Measurements from ENCODE around the gene MET. TPM values are rescaled to one million over a fixed set of nuclear protein-coding genes. Genes with fewer than 3 reads are reported as not detected.

The MET gene
- polyA plus RNA-seq, 6 donors from 2014 or later, result not detected

- Mint-ChIP-seq H3K27ac (no peak overlapping the region), H3K9me3 (no peaks in the 10 kb centered on the region), H3K27me3 (peaks cover 5 to 28% (median 9%) of the 10 kb centered on the region in 3 donors), H3K4me3 (no peak overlapping the region), H3K4me1 (peaks cover 0 to under 1% (median 0%) of the 10 kb centered on the region in 3 donors), H3K36me3 (no peaks in the 10 kb centered on the region)
- no peak for DNase-seq
- no peak for ATAC-seq (ENCODE audit: low read depth in 2 of 2)
These were observed 164.1 kb downstream of the MET start for GRCh38 chr7:116836048-116836447.

DNA sequence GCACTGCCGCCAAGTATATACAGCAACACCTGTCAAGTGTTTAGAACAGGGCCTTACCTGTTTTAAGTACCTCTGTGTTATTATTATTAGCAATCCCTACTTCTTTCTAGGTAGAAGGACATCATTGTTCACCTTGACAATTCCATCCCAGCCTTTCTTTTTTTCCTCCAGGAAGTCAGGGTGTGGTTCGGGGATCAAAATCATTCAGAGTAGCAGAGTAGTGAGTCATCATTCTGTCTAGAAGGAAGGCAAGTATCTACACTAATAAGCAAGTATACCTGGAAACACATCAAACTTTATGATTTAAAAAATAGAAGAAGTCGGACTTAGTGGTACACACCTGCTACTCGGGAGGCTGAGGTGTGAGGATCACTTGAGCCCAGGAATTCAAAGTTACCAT is 164.9 kb downstream of the MET start:
- Mint-ChIP-seq H3K4me3 (no peak overlapping the region), H3K36me3 (no peaks in the 10 kb centered on the region), H3K4me1 (peaks cover 1 to 6% (median 5%) of the 10 kb centered on the region in 3 donors), H3K9me3 (no peaks in the 10 kb centered on the region), H3K27me3 (peaks cover 5 to 28% (median 9%) of the 10 kb centered on the region in 3 donors), H3K27ac (no peak overlapping the region)
- ATAC-seq (ENCODE audit: low read depth in 2 of 2), result no peak
- DNase-seq, result no peak

DNA sequence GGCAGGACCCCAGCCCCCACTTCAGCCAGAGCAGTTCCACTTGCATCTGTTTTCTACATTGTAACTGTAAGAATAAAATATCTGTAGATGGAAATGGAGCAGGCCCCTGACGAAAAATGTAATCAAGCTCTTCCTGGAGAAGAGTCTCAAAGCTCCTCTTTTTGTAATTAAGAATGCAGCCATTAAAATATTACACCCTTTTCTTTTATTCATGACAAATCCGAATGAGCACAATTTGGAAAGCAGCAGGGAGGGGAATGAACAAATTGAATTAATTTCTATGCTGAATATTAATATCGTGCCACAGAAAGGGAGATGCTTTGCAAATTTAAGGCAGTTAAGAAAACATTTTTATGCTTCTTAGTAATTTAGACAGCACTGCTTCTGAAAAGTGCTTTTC is 165.6 kb downstream of the MET start:
- no peaks in the 10 kb centered on the region for H3K9me3 Mint-ChIP-seq
- DNase-seq (no peak), ATAC-seq (ENCODE audit: low read depth in 2 of 2) (no peak)
- H3K27ac Mint-ChIP-seq, result no peak overlapping the region
- no peaks in the 10 kb centered on the region for H3K36me3 Mint-ChIP-seq
- H3K27me3 Mint-ChIP-seq, result peaks cover 5 to 25% (median 9%) of the 10 kb centered on the region in 3 donors
- H3K4me1 Mint-ChIP-seq, result peaks cover 8 to 13% (median 12%) of the 10 kb centered on the region in 3 donors
- H3K4me3 Mint-ChIP-seq, result no peak overlapping the region

DNA sequence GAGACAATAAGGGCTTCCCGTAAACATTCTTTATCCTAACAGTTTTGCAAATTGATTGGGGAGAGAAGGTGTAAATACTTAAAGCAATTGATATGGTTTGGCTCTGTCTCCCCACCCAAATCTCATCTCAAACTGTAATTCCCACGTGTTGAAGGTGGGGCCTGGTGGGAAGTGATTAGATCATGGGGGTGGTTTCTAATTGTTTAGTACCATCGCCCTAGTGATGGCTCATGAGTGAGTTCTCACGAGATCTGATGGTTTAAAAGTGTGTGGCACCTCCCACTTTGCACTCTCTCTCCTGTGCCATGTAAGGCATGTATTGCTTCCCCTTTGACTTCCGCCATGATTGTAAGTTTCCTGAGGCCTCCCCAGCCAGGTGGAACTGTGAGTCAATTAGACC is 168.3 kb downstream of the MET start:
- no peak for ATAC-seq (ENCODE audit: low read depth in 2 of 2)
- Mint-ChIP-seq H3K27ac (no peak overlapping the region), H3K9me3 (peaks cover 0 to 2% (median 0%) of the 10 kb centered on the region in 7 donors), H3K27me3 (peaks cover 5 to 11% (median 5%) of the 10 kb centered on the region in 3 donors), H3K36me3 (no peaks in the 10 kb centered on the region), H3K4me1 (peaks cover 21 to 28% (median 25%) of the 10 kb centered on the region in 3 donors), H3K4me3 (no peak overlapping the region)
- no peak for DNase-seq

- H3K36me3 Mint-ChIP-seq, result no peaks in the 10 kb centered on the region
- H3K27me3 Mint-ChIP-seq, result peaks cover 0 to 5% (median 0%) of the 10 kb centered on the region in 3 donors
- peaks cover 21 to 28% (median 25%) of the 10 kb centered on the region in 3 donors for H3K4me1 Mint-ChIP-seq
- H3K9me3 Mint-ChIP-seq, result peaks cover 0 to 2% (median 0%) of the 10 kb centered on the region in 7 donors
- no peak for ATAC-seq (ENCODE audit: low read depth in 2 of 2)
- DNase-seq, result no peak
- peak overlapping the region in 2 of 6 donors; percentile 73 to 82 for H3K27ac Mint-ChIP-seq
- H3K4me3 Mint-ChIP-seq, result peak overlapping the region in 5 of 8 donors; percentile 44 to 90 (median 63)
These were observed 170.4 kb downstream of the MET start for GRCh38 chr7:116842371-116842770.

DNA sequence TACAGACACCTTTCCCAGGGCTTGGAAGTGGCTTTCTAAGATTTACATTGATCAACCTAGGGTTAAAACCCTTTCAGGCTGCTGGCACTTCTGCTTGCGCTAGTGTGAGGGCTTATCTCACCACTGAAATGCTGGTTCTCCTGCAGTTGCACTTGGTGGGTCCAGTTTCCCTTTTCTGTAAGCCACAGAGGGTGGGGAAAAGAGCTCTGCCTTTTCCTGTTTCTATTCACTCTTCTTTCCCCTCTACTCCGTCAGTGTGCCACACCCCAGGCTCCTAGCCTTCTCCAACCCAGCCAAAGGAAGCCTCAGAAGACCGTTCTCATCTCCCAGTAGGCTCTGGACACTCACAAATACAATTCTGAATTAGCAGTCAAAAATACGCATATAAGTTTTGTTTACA is 171.4 kb downstream of the MET start:
- peak; percentile 82 to 93 for ATAC-seq (ENCODE audit: low read depth in 2 of 2)
- no peaks in the 10 kb centered on the region for H3K36me3 Mint-ChIP-seq
- peak overlapping the region; percentile 57 to 90 (median 75) for H3K4me3 Mint-ChIP-seq
- peaks cover 0 to 2% (median 0%) of the 10 kb centered on the region in 7 donors for H3K9me3 Mint-ChIP-seq
- peaks cover 0 to 5% (median 0%) of the 10 kb centered on the region in 3 donors for H3K27me3 Mint-ChIP-seq
- peaks cover 21 to 28% (median 25%) of the 10 kb centered on the region in 3 donors for H3K4me1 Mint-ChIP-seq
- DNase-seq, result peak; percentile 14
- peak overlapping the region in 4 of 6 donors; percentile 33 to 69 (median 46) for H3K27ac Mint-ChIP-seq

Other genes starting within 250 kb of the MET start
- not detected for gene CAV2, start 172.5 kb upstream of the MET start, polyA plus RNA-seq (ENCODE audit: low read depth in 6 of 6)
- 1 to 10 TPM in 5 of 6 donors, under 1 TPM in 1; 0.73 to 9.0 (median 4.8) TPM for gene CAV1, start 147.2 kb upstream of the MET start, polyA plus RNA-seq (ENCODE audit: low read depth in 6 of 6)
- gene CAPZA2, start 190.4 kb downstream of the MET start, polyA plus RNA-seq (ENCODE audit: low read depth in 6 of 6), result 100 to 1,000 TPM; 208 to 366 (median 227) TPM

Data from naive B cell (primary cell).